Measurements from ENCODE around the gene IRX5.
A peak's percentile ranks its signal among the peaks of the same experiment; 100 is the strongest.

The IRX5 gene

GRCh38 chr16:54921206-54921824 lies 9.3 kb upstream of the IRX5 start:
- in situ Hi-C loops (cut with HindIII; ENCODE audit: low sequenced_read_pairs), result no loop called here
- DNase-seq (ENCODE audit: low read depth, low spot score), result no peak
- no peak overlapping the region for H3K4me3 ChIP-seq (ENCODE audit: low read depth, low read length)
- TF ChIP-seq CTCF (IDR thresholded peaks at IDR 0.05; ENCODE audit: low read depth, low read length), result no peak

- no peak for DNase-seq (ENCODE audit: low read depth, low spot score)
- in situ Hi-C loops (cut with HindIII; ENCODE audit: low sequenced_read_pairs), result no loop called here
- H3K4me3 ChIP-seq (ENCODE audit: low read depth, low read length), result no peak overlapping the region
- TF ChIP-seq CTCF (IDR thresholded peaks at IDR 0.05; ENCODE audit: low read depth, low read length), result no peak
Observed at GRCh38 chr16:54923055-54923473, 7.6 kb upstream of the IRX5 start.

GRCh38 chr16:54923988-54924387 lies 6.7 kb upstream of the IRX5 start:
- no peak for DNase-seq (ENCODE audit: low read depth, low spot score)
- in situ Hi-C loops (cut with HindIII; ENCODE audit: low sequenced_read_pairs), result no loop called here
- no peak for TF ChIP-seq CTCF (IDR thresholded peaks at IDR 0.05; ENCODE audit: low read depth, low read length)

GRCh38 chr16:54926166-54926838 lies 4.4 kb upstream of the IRX5 start:
- DNase-seq (ENCODE audit: low read depth, low spot score), result peak; percentile 74
- in situ Hi-C loops (cut with HindIII; ENCODE audit: low sequenced_read_pairs), result loop anchor here (25.0 kb wide), 1 partner anchor 639 kb away; the partner anchor contains the start of gene IRX3
- no peak overlapping the region for H3K4me3 ChIP-seq (ENCODE audit: low read depth, low read length)
- no peak for TF ChIP-seq CTCF (IDR thresholded peaks at IDR 0.05; ENCODE audit: low read depth, low read length)

More at GRCh38 chr16:54923988-54924387, 6.7 kb upstream of the IRX5 start:
- no peak overlapping the region for H3K4me3 ChIP-seq (ENCODE audit: low read depth, low read length)

GRCh38 chr16:54927125-54928015 lies 3.3 kb upstream of the IRX5 start:
- TF ChIP-seq CTCF (IDR thresholded peaks at IDR 0.05; ENCODE audit: low read depth, low read length), result no peak
- in situ Hi-C loops (cut with HindIII; ENCODE audit: low sequenced_read_pairs), result loop anchor here (25.0 kb wide), 1 partner anchor 640 kb away; the partner anchor contains the start of gene IRX3

GRCh38 chr16:54928016-54928356 lies 2.7 kb upstream of the IRX5 start:
- peak; percentile 43 for DNase-seq (ENCODE audit: low read depth, low spot score)
- TF ChIP-seq CTCF (IDR thresholded peaks at IDR 0.05; ENCODE audit: low read depth, low read length), result no peak
- in situ Hi-C loops (cut with HindIII; ENCODE audit: low sequenced_read_pairs), result loop anchor here (25.0 kb wide), 1 partner anchor 641 kb away; the partner anchor contains the start of gene IRX3
- H3K4me3 ChIP-seq (ENCODE audit: low read depth, low read length), result peak overlapping the region; percentile 73

More at GRCh38 chr16:54927125-54928015, 3.3 kb upstream of the IRX5 start:
- peak; percentile 11 for DNase-seq (ENCODE audit: low read depth, low spot score)
- H3K4me3 ChIP-seq (ENCODE audit: low read depth, low read length), result peak overlapping the region; percentile 73
